Neural progenitor cell (in vitro differentiated cells): Measurements from ENCODE around the gene CEP128.

Experiments
- EZH2phosphoT487 ChIP-seq: fragments of 200-600 bp; sonication (generic); IDR thresholded peaks from 2 replicates; pipeline ENCODE4 v1.6.1; 2017; ENCODE audit warnings: antibody characterized with exemption
- TF ChIP-seq, protein P1 (sequence below): fragments of 200-600 bp; sonication (generic); IDR thresholded peaks from 2 replicates; pipeline ENCODE4 v1.5.1; 2017; ENCODE audit warnings: antibody characterized with exemption, mild to moderate bottlenecking

- TF ChIP-seq, protein P1, sequence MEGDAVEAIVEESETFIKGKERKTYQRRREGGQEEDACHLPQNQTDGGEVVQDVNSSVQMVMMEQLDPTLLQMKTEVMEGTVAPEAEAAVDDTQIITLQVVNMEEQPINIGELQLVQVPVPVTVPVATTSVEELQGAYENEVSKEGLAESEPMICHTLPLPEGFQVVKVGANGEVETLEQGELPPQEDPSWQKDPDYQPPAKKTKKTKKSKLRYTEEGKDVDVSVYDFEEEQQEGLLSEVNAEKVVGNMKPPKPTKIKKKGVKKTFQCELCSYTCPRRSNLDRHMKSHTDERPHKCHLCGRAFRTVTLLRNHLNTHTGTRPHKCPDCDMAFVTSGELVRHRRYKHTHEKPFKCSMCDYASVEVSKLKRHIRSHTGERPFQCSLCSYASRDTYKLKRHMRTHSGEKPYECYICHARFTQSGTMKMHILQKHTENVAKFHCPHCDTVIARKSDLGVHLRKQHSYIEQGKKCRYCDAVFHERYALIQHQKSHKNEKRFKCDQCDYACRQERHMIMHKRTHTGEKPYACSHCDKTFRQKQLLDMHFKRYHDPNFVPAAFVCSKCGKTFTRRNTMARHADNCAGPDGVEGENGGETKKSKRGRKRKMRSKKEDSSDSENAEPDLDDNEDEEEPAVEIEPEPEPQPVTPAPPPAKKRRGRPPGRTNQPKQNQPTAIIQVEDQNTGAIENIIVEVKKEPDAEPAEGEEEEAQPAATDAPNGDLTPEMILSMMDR: no peak
- TF ChIP-seq EZH2phosphoT487: no peak
These were observed 4.6 kb upstream of the CEP128 start for GRCh38 chr14:80946187-80946586.
